Measurements from ENCODE around the gene METAP1. TPM values are rescaled to one million over a fixed set of nuclear protein-coding genes. Genes with fewer than 3 reads are reported as not detected.
A peak's percentile ranks its signal among the peaks of the same experiment; 100 is the strongest.
"Not testable (repeated sequence)": the region's sequence is repeated elsewhere in the genome, so short reads cannot be mapped to it uniquely, and the experiment has no call there.

METAP1 gene
- total RNA-seq, 1 donor: 52.8 TPM

- no peaks in the 10 kb centered on the region for H3K9me3 ChIP-seq (ENCODE audit: low read depth, low read length)
- no peaks in the 10 kb centered on the region for H3K4me1 ChIP-seq (ENCODE audit: insufficient read depth, low read length)
- no peak for DNase-seq (ENCODE audit: insufficient read length, low spot score, missing footprints)
- TF ChIP-seq CTCF (IDR thresholded peaks at IDR 0.05; ENCODE audit: extremely low read depth, low read depth, low read length): no peak
- no peak overlapping the region for H3K4me3 ChIP-seq (ENCODE audit: insufficient read depth, low read length)
- no peaks in the 10 kb centered on the region for H3K79me2 ChIP-seq (ENCODE audit: insufficient read depth, low read length)
- H4K20me1 ChIP-seq (ENCODE audit: insufficient read depth, low read length): no peaks in the 10 kb centered on the region
- H2AFZ ChIP-seq (ENCODE audit: low read length): no peak overlapping the region
- no peaks in the 10 kb centered on the region for H3K27me3 ChIP-seq (ENCODE audit: insufficient read depth, low read length)
- no peak overlapping the region for H3K27ac ChIP-seq (ENCODE audit: low read depth, low read length)
- no peaks in the 10 kb centered on the region for H3K36me3 ChIP-seq (ENCODE audit: insufficient read depth, low read length)
- H3K4me2 ChIP-seq (ENCODE audit: insufficient read depth, low read length): no peak overlapping the region
These were observed 105.4 kb downstream of the METAP1 start for GRCh38 chr4:99100876-99101275.

GRCh38 chr4:99102634-99103033, 107.1 kb downstream of the METAP1 start:
- no peak for TF ChIP-seq CTCF (IDR thresholded peaks at IDR 0.05; ENCODE audit: extremely low read depth, low read depth, low read length)
- H3K79me2 ChIP-seq (ENCODE audit: insufficient read depth, low read length): no peaks in the 10 kb centered on the region
- H2AFZ ChIP-seq (ENCODE audit: low read length): peak overlapping the region; percentile 40
- H3K27ac ChIP-seq (ENCODE audit: low read depth, low read length): no peak overlapping the region
- peak overlapping the region; percentile 38 for H3K4me2 ChIP-seq (ENCODE audit: insufficient read depth, low read length)
- no peaks in the 10 kb centered on the region for H3K9me3 ChIP-seq (ENCODE audit: low read depth, low read length)
- H3K36me3 ChIP-seq (ENCODE audit: insufficient read depth, low read length): no peaks in the 10 kb centered on the region
- no peaks in the 10 kb centered on the region for H3K27me3 ChIP-seq (ENCODE audit: insufficient read depth, low read length)
- no peak overlapping the region for H3K4me3 ChIP-seq (ENCODE audit: insufficient read depth, low read length)
- no peaks in the 10 kb centered on the region for H4K20me1 ChIP-seq (ENCODE audit: insufficient read depth, low read length)
- no peaks in the 10 kb centered on the region for H3K4me1 ChIP-seq (ENCODE audit: insufficient read depth, low read length)
- DNase-seq (ENCODE audit: insufficient read length, low spot score, missing footprints): no peak

GRCh38 chr4:99103166-99103565, 107.6 kb downstream of the METAP1 start:
- Histone ChIP-seq H3K36me3 (ENCODE audit: insufficient read depth, low read length) (no peaks in the 10 kb centered on the region), H3K4me3 (ENCODE audit: insufficient read depth, low read length) (no peak overlapping the region), H2AFZ (ENCODE audit: low read length) (no peak overlapping the region), H3K27me3 (ENCODE audit: insufficient read depth, low read length) (no peaks in the 10 kb centered on the region), H4K20me1 (ENCODE audit: insufficient read depth, low read length) (no peaks in the 10 kb centered on the region), H3K79me2 (ENCODE audit: insufficient read depth, low read length) (no peaks in the 10 kb centered on the region), H3K27ac (ENCODE audit: low read depth, low read length) (no peak overlapping the region), H3K9me3 (ENCODE audit: low read depth, low read length) (no peaks in the 10 kb centered on the region), H3K4me2 (ENCODE audit: insufficient read depth, low read length) (no peak overlapping the region), H3K4me1 (ENCODE audit: insufficient read depth, low read length) (no peaks in the 10 kb centered on the region)
- DNase-seq (ENCODE audit: insufficient read length, low spot score, missing footprints): no peak
- TF ChIP-seq CTCF (IDR thresholded peaks at IDR 0.05; ENCODE audit: extremely low read depth, low read depth, low read length): no peak

GRCh38 chr4:99104153-99104552, 108.6 kb downstream of the METAP1 start:
- Histone ChIP-seq H3K9me3 (ENCODE audit: low read depth, low read length) (no peaks in the 10 kb centered on the region), H2AFZ (ENCODE audit: low read length) (no peak overlapping the region), H3K36me3 (ENCODE audit: insufficient read depth, low read length) (no peaks in the 10 kb centered on the region), H3K27me3 (ENCODE audit: insufficient read depth, low read length) (no peaks in the 10 kb centered on the region), H3K79me2 (ENCODE audit: insufficient read depth, low read length) (no peaks in the 10 kb centered on the region), H3K27ac (ENCODE audit: low read depth, low read length) (no peak overlapping the region), H3K4me2 (ENCODE audit: insufficient read depth, low read length) (no peak overlapping the region), H4K20me1 (ENCODE audit: insufficient read depth, low read length) (no peaks in the 10 kb centered on the region), H3K4me1 (ENCODE audit: insufficient read depth, low read length) (no peaks in the 10 kb centered on the region), H3K4me3 (ENCODE audit: insufficient read depth, low read length) (no peak overlapping the region)
- no peak for DNase-seq (ENCODE audit: insufficient read length, low spot score, missing footprints)
- no peak for TF ChIP-seq CTCF (IDR thresholded peaks at IDR 0.05; ENCODE audit: extremely low read depth, low read depth, low read length)

GRCh38 chr4:99109286-99109685, 113.8 kb downstream of the METAP1 start:
- H3K9me3 ChIP-seq (ENCODE audit: low read depth, low read length); H3K27ac ChIP-seq (ENCODE audit: low read depth, low read length); DNase-seq (ENCODE audit: insufficient read length, low spot score, missing footprints); H3K79me2 ChIP-seq (ENCODE audit: insufficient read depth, low read length); H3K4me1 ChIP-seq (ENCODE audit: insufficient read depth, low read length); H3K4me3 ChIP-seq (ENCODE audit: insufficient read depth, low read length); H3K27me3 ChIP-seq (ENCODE audit: insufficient read depth, low read length); H3K36me3 ChIP-seq (ENCODE audit: insufficient read depth, low read length); H4K20me1 ChIP-seq (ENCODE audit: insufficient read depth, low read length); H3K4me2 ChIP-seq (ENCODE audit: insufficient read depth, low read length); H2AFZ ChIP-seq (ENCODE audit: low read length): not testable (repeated sequence)
